CD4-positive, alpha-beta memory T cell (primary cell): ENCODE measurements around the gene MYO1D. TPM values are rescaled to one million over a fixed set of nuclear protein-coding genes. Genes with fewer than 3 reads are reported as not detected.

Experiments
- CTCF ChIA-PET: fragments of 350-600 bp; sonication (Branson Sonifier 250); formaldehyde crosslinking; loops from one replicate; lab custom pipeline; 2021; ENCODE audit warnings: inconsistent platforms; ENCODE audit not compliant: partially characterized antibody; lab: Charles Lee
- POLR2A ChIA-PET: fragments of 350-600 bp; sonication (Branson Sonifier 250); formaldehyde crosslinking; loops from one replicate; lab custom pipeline; 2021; ENCODE audit not compliant: partially characterized antibody; lab: Charles Lee
- DNase-seq, 5 donors: peaks; one replicate each; pipeline versions ENCODE4 v3.0.0 to v3.0.0-alpha.2; 2020 to 2022; ENCODE audit warnings: mixed read lengths in 1 of 5
- H3K27ac ChIP-seq: one replicate; pipeline ENCODE4 v1.7.0; 2013; ENCODE audit warnings: low read depth, low read length
- H3K27me3 ChIP-seq: 2 replicates; pipeline ENCODE4 v1.7.0; 2013; ENCODE audit warnings: mild to moderate bottlenecking, low read length, moderate library complexity; ENCODE audit not compliant: insufficient read depth
- H3K36me3 ChIP-seq: 2 replicates; pipeline ENCODE4 v1.7.0; 2013; ENCODE audit warnings: mild to moderate bottlenecking, low read length, moderate library complexity; ENCODE audit not compliant: insufficient read depth
- H3K4me1 ChIP-seq: 2 replicates; pipeline ENCODE4 v1.7.0; 2013; ENCODE audit warnings: mild to moderate bottlenecking, low read length, moderate library complexity; ENCODE audit not compliant: insufficient read depth
- H3K4me3 ChIP-seq, 2 donors: one replicate each; pipeline ENCODE4 v1.7.0; 2013; ENCODE audit warnings: low read length in 2 of 2, mild to moderate bottlenecking in 1 of 2
- H3K9me3 ChIP-seq, 2 donors: one replicate each; pipeline ENCODE4 v1.7.0; 2013; ENCODE audit warnings: low read length in 2 of 2, control low read depth in 1 of 2; ENCODE audit not compliant: control insufficient read depth in 1 of 2
- H3K27ac Mint-ChIP-seq, 7 donors: one replicate each; pipeline ENCODE4 v1.8.0; 2020 to 2021; ENCODE audit warnings: mixed read lengths in 7 of 7, mild to moderate bottlenecking in 6 of 7, inconsistent platforms in 3 of 7, moderate library complexity in 3 of 7
- H3K27me3 Mint-ChIP-seq, 2 donors: one replicate each; pipeline ENCODE4 v1.8.0; 2020 to 2021; ENCODE audit warnings: mixed read lengths in 2 of 2
- H3K36me3 Mint-ChIP-seq, 2 donors: one replicate each; pipeline ENCODE4 v1.8.0; 2020 to 2021; ENCODE audit warnings: mixed read lengths in 2 of 2, inconsistent platforms in 1 of 2, mild to moderate bottlenecking in 1 of 2
- H3K4me1 Mint-ChIP-seq, 4 donors: one replicate each; pipeline ENCODE4 v1.8.0; 2020 to 2021; ENCODE audit warnings: mixed read lengths in 4 of 4, mild to moderate bottlenecking in 1 of 4
- H3K4me3 Mint-ChIP-seq, 8 donors: one replicate each; pipeline ENCODE4 v1.8.0; 2020 to 2021; ENCODE audit warnings: mixed read lengths in 8 of 8, mild to moderate bottlenecking in 7 of 8, moderate library complexity in 6 of 8, inconsistent platforms in 3 of 8
- H3K9me3 Mint-ChIP-seq, 8 donors: one replicate each; pipeline ENCODE4 v1.8.0; 2020 to 2021; ENCODE audit warnings: mixed read lengths in 8 of 8, mild to moderate bottlenecking in 5 of 8, inconsistent platforms in 3 of 8, moderate library complexity in 1 of 8
- intact Hi-C: fragments of 100-400 bp; cut with micrococcal nuclease; formaldehyde crosslinking; loops from one replicate; pipeline ENCODE4 v1.15.1; 2023
- polyA plus RNA-seq, 2 donors: library from polyadenylated mRNA; unstranded; fragments of 300-500 nt; fragmentation: Illumina TruSeq; gene quantifications; one replicate each; pipeline ENCODE4 v1.2.3, GENCODE V29; 2021
- total RNA-seq, 2 experiments: library from RNA; stranded (reverse); gene quantifications; one replicate each; pipeline ENCODE4 v1.2.3, GENCODE V29; 2021

Gene MYO1D
- total and polyA plus RNA-seq, 4 experiments from 2014 or later: 2.0 to 12.7 (median 10.5) TPM

DNA sequence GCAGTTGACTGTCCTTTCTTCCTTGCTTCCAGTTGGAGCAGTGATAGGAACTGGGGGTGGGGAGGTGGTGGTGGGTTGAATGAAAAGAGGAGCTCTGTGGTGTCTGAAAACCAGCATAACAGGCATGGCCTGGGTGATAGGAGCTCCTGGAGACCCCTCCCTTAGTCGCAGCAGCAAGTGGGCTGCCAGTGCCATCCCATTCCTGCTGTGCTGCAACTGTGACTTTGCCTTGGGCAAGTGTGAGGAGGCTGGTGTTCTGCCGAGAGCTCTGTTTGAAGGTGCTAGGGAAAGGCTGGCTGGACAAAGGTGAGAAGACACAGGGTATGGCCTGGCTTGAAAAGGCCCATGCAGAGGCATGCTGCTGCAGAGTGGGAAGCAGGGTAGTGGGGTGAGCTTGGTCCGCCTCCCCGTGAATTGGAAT, 392.9 kb downstream of the MYO1D start:
- Histone ChIP-seq H3K9me3 (no peaks in the 10 kb centered on the region), H3K27ac (no peak overlapping the region), H3K4me3 (no peak overlapping the region), H3K4me1 (peaks cover 21% of the 10 kb centered on the region), H3K36me3 (peaks cover 20% of the 10 kb centered on the region), H3K27me3 (no peaks in the 10 kb centered on the region)
- CTCF ChIA-PET: interaction anchor here (0.6 to 10.8 kb wide), 35 partner anchors 8 to 393 kb away, joined by 3 to 105 read pairs (median 4); partner anchors contain the start of gene PSMD11
- Mint-ChIP-seq H3K27me3 (no peaks in the 10 kb centered on the region), H3K9me3 (peaks cover 0 to 2% (median 0%) of the 10 kb centered on the region in 8 donors), H3K36me3 (peaks cover 30 to 42% of the 10 kb centered on the region in 2 donors), H3K4me3 (peak overlapping the region in 2 of 8 donors; percentile 0 to 62), H3K27ac (peak overlapping the region; percentile 61 to 93 (median 88)), H3K4me1 (peaks cover 10 to 29% (median 17%) of the 10 kb centered on the region in 4 donors)
- POLR2A ChIA-PET: interaction anchor here (0.8 to 7.7 kb wide), 10 partner anchors 10 to 40 kb away, joined by 3 to 91 read pairs (median 4); partner anchors contain the start of gene PSMD11
- intact Hi-C loops: no loop called here
- no peak for DNase-seq

DNA sequence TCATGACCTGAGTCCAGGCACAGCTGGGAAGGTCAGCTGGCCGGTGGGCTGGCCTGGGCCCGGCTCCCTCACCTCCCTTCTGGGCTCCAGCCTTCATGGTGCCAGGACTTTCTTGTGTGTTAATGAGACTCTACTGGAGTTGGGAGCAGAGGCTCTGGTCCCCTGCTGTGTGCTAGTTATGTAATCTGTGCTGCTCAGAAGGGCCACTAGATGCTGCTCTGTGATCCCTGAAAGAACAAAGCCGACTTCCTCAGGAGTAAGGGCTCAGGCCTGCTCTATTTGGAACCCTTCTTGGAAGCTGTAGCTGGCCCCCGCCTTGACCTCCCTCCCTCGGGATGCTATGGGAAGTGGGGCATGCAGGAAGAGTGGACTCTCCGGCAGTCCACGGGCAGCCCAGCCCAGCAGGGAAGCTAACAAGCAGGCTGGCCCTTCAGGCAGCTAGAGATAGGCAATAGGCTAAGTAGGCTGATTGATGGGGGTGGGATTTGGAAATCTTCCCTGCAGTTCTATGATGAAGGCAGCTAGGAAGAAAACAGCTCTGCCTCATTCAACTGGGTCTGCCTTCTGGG, 393.4 kb downstream of the MYO1D start:
- Histone ChIP-seq H3K36me3 (peaks cover 25% of the 10 kb centered on the region), H3K9me3 (no peaks in the 10 kb centered on the region), H3K4me3 (no peak overlapping the region), H3K4me1 (peaks cover 16% of the 10 kb centered on the region), H3K27me3 (no peaks in the 10 kb centered on the region), H3K27ac (no peak overlapping the region)
- Mint-ChIP-seq H3K9me3 (peaks cover 0 to 2% (median 0%) of the 10 kb centered on the region in 8 donors), H3K27ac (peak overlapping the region; percentile 61 to 93 (median 89)), H3K4me3 (peak overlapping the region in 2 of 8 donors; percentile 9 to 62), H3K36me3 (peaks cover 35 to 46% of the 10 kb centered on the region in 2 donors), H3K4me1 (peaks cover 10 to 24% (median 13%) of the 10 kb centered on the region in 4 donors), H3K27me3 (no peaks in the 10 kb centered on the region)
- intact Hi-C loops: loop anchor here (1.0 kb wide), 3 partner anchors 41 to 272 kb away; no protein-coding TSS in a partner anchor
- peak; percentile 50 to 61 (median 57) for DNase-seq
- ChIA-PET CTCF (interaction anchor here (0.6 to 10.8 kb wide), 34 partner anchors 8 to 394 kb away, joined by 3 to 105 read pairs (median 4); partner anchors contain the start of gene PSMD11), POLR2A (interaction anchor here (0.6 to 7.7 kb wide), 11 partner anchors 9 to 65 kb away, joined by 3 to 91 read pairs (median 4); partner anchors contain the start of gene PSMD11)

DNA sequence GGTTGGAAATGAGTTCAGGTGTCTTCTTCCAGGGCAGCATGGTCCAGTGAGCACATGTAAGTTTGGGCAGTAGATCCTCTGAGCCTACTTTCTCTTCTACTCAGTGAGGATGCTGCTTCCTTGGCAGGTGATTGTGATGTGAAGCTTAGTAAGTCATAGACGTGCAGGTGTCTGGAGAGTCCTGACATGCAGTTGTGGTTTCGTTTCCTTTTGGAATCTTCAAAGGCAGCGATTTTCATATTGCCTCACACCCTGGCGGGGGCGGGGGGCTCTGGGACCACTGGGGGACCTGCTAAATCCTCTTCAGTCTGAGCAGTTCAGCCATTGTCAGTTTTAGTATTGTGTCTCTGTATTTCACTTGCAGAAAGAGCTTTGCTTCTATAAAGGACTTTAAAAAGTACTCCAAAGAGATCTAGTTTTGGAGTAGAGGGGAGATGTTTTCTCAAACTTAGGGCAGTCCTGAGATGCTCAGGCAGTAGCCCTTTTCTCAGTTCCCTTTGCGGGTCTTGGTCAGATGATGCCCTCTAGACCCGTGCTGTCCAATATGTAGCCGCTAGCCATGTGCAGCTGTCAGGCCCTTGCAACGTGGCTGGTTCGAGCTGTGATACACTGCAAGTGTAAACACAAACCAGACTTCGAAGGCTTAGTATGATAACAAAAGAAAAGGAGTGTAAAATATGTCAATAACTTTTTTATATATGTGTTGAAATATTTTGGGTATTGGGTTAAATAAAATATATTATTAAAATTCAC, 394.2 kb downstream of the MYO1D start:
- no peaks in the 10 kb centered on the region for H3K27me3 ChIP-seq
- Mint-ChIP-seq H3K4me3 (no peak overlapping the region), H3K27ac (peak overlapping the region; percentile 42 to 90 (median 60)), H3K4me1 (peaks cover 5 to 16% (median 6%) of the 10 kb centered on the region in 4 donors), H3K9me3 (peaks cover 0 to 2% (median 0%) of the 10 kb centered on the region in 8 donors), H3K27me3 (no peaks in the 10 kb centered on the region), H3K36me3 (peaks cover 42 to 50% of the 10 kb centered on the region in 2 donors)
- CTCF ChIA-PET: interaction anchor here (0.9 to 10.8 kb wide), 17 partner anchors 9 to 274 kb away, joined by 3 to 105 read pairs (median 8); partner anchors contain the start of gene PSMD11
- H3K9me3 ChIP-seq: no peaks in the 10 kb centered on the region
- peaks cover 8% of the 10 kb centered on the region for H3K4me1 ChIP-seq
- POLR2A ChIA-PET: interaction anchor here (0.6 to 7.7 kb wide), 7 partner anchors 11 to 66 kb away, joined by 3 to 91 read pairs (median 4); partner anchors contain the start of gene PSMD11
- H3K36me3 ChIP-seq: peaks cover 33% of the 10 kb centered on the region
- intact Hi-C loops: loop anchor here (1.0 kb wide), 3 partner anchors 42 to 273 kb away; no protein-coding TSS in a partner anchor
- no peak for DNase-seq
- no peak overlapping the region for H3K4me3 ChIP-seq
- H3K27ac ChIP-seq: no peak overlapping the region

DNA sequence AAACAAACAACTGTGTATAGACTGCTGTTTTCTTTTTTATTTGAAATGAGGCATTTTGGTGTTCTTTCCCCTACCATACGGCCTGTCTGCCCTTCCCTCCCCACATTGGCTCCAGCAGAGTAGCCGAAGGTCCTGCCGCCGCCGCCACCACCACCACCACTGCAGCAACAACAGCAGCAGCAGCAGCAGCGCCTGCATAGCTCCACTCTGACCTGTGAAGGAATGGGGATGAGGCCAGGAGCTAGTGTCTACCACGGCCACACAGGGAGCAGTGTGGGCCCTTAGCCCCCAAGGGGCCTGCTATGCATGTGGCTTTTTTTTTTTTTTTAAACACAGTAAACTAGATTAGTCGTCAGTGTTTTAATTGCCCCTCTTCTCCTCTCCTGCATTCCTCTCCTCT, 395.7 kb downstream of the MYO1D start:
- ChIA-PET CTCF (interaction anchor here (1.0 to 10.8 kb wide), 6 partner anchors 18 to 274 kb away, joined by 3 to 105 read pairs (median 4); no protein-coding TSS in a partner anchor), POLR2A (interaction anchor here (1.5 kb wide), 1 partner anchor 23 kb away, joined by 3 read pairs; no protein-coding TSS in a partner anchor)
- H3K36me3 Mint-ChIP-seq: peaks cover 47 to 61% of the 10 kb centered on the region in 2 donors
- no peak overlapping the region for H3K4me3 Mint-ChIP-seq
- H3K36me3 ChIP-seq: peaks cover 46% of the 10 kb centered on the region
- intact Hi-C loops: no loop called here
- H3K4me1 Mint-ChIP-seq: peaks cover 2 to 12% (median 4%) of the 10 kb centered on the region in 4 donors
- H3K27me3 Mint-ChIP-seq: no peaks in the 10 kb centered on the region
- H3K27me3 ChIP-seq: no peaks in the 10 kb centered on the region
- peak overlapping the region in 5 of 7 donors; percentile 32 to 75 (median 52) for H3K27ac Mint-ChIP-seq
- H3K9me3 Mint-ChIP-seq: peaks cover 0 to 2% (median 0%) of the 10 kb centered on the region in 8 donors
- H3K4me1 ChIP-seq: peaks cover 4% of the 10 kb centered on the region
- no peak overlapping the region for H3K27ac ChIP-seq
- DNase-seq: no peak
- no peak overlapping the region for H3K4me3 ChIP-seq
- H3K9me3 ChIP-seq: no peaks in the 10 kb centered on the region

DNA sequence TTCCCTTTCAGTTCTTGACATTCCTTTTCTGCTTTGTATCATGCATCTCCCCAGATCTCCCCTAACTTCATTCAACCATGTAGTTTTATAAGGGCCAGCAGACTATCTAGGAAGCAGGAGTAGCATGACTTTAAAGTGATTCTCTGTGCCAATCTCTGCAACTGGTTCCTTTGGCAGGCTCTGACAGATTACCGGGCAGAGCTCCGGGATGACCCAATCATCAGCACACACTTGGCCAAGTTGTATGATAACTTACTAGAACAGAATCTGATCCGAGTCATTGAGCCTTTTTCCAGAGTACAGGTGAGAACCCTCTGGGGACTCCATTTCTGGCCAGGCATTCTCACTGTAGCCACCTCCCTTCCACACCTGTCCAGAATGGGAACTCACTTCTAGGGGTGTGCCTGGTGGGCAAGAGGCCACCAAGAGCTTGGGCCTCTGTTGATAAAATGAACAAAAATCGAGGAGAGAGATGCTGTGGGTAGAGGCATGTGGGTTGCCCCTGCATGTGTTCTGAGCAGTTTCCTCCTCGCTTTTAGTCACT, 397.8 kb downstream of the MYO1D start:
- Histone ChIP-seq H3K36me3 (peaks cover 66% of the 10 kb centered on the region), H3K4me1 (no peaks in the 10 kb centered on the region), H3K9me3 (no peaks in the 10 kb centered on the region), H3K4me3 (no peak overlapping the region), H3K27me3 (no peaks in the 10 kb centered on the region), H3K27ac (no peak overlapping the region)
- H3K36me3 Mint-ChIP-seq: peaks cover 60 to 75% of the 10 kb centered on the region in 2 donors
- ChIA-PET POLR2A (no interaction called here), CTCF (interaction anchor here (1.1 to 10.8 kb wide), 2 partner anchors 10 to 15 kb away, joined by 4 to 105 read pairs; no protein-coding TSS in a partner anchor)
- H3K4me1 Mint-ChIP-seq: peaks cover 2 to 8% (median 5%) of the 10 kb centered on the region in 4 donors
- DNase-seq: no peak
- intact Hi-C loops: no loop called here
- no peaks in the 10 kb centered on the region for H3K27me3 Mint-ChIP-seq
- no peak overlapping the region for H3K4me3 Mint-ChIP-seq
- H3K9me3 Mint-ChIP-seq: no peaks in the 10 kb centered on the region
- peak overlapping the region in 4 of 7 donors; percentile 3 to 82 (median 46) for H3K27ac Mint-ChIP-seq

DNA sequence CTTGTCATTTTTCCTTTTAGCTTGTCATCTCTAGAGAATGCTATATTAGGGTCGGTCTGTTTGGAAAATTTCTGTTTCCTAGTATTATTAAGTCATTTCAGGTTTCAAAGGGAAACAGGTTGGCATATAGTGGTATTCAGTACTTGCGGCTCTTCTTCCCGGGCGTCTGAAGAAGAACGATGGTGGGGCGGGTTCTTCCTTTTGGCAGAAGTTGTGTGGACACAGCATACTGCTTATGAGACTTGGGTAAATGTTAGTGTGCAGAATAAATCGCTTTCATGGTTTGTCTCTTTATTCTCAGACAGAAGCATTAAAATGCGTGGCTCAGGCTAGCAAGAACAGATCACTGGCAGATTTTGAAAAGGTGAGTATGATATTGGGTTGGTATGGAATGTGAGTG, 399.7 kb downstream of the MYO1D start:
- ChIA-PET POLR2A (no interaction called here), CTCF (interaction anchor here (0.6 to 1.9 kb wide), 2 partner anchors 15 to 136 kb away, joined by 3 to 6 read pairs; no protein-coding TSS in a partner anchor)
- Mint-ChIP-seq H3K4me1 (peaks cover 0 to 4% (median 3%) of the 10 kb centered on the region in 4 donors), H3K36me3 (peaks cover 68 to 78% of the 10 kb centered on the region in 2 donors), H3K9me3 (no peaks in the 10 kb centered on the region), H3K27ac (peak overlapping the region in 3 of 7 donors; percentile 19 to 78 (median 53)), H3K4me3 (no peak overlapping the region), H3K27me3 (no peaks in the 10 kb centered on the region)
- intact Hi-C loops: no loop called here
- Histone ChIP-seq H3K4me3 (no peak overlapping the region), H3K36me3 (peaks cover 82% of the 10 kb centered on the region), H3K27me3 (no peaks in the 10 kb centered on the region), H3K9me3 (no peaks in the 10 kb centered on the region), H3K27ac (no peak overlapping the region), H3K4me1 (no peaks in the 10 kb centered on the region)
- DNase-seq: no peak
